ENCODE measurements around the gene ABHD15.

Gene ABHD15

GRCh38 chr17:29594519-29595090 lies 27.8 kb upstream of the ABHD15 start:
- DNase-seq (ENCODE audit: low read depth in 2 of 3, low spot score in 1 of 3), result no peak

- no peak for DNase-seq (ENCODE audit: low read depth in 2 of 3, low spot score in 1 of 3)
Observed at GRCh38 chr17:29593591-29594518, 27.0 kb upstream of the ABHD15 start.

DNA sequence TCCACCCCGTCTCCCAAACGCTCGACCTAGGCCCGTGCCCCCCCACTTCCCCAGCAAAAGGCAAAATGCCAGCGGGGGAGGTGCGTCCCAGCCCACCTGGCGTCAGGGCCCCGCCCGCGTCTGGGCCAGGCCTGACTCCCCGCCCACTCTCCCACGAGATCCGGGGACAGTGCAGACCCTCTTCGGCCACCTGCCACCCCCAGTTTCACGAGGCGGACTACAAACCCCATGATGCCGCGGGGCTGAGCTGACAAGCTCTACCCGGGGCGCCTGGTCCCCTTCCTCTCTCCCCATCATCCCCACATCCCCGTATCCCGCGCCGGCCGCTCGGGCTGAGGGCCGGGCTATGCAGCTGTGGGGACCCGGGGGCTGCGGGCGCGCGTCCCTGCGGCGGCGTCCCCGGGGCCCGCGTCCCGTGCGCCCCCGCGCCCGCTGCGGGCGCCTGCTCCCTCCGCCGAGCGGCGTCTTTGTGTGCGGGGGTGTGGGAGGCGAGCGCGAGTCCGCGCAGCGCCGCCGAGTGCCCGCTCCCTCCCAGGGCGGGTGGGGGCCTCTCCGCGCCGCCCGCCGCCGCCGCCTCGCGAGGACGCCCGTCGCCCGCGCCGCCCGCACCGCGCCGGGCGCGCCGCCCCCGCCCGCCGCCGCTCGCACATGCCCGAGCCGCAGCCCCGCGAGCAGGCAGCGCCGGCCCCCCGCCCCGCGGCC lies 26.2 kb upstream of the ABHD15 start, which contains the start of gene ANKRD13B:
Gene ANKRD13B (plus strand): TSS at position 283 of the 702 bp plus-strand sequence. CDS start 490 bp downstream, outside the sequence.
- no peak for DNase-seq (ENCODE audit: low read depth in 2 of 3, low spot score in 1 of 3)

DNA sequence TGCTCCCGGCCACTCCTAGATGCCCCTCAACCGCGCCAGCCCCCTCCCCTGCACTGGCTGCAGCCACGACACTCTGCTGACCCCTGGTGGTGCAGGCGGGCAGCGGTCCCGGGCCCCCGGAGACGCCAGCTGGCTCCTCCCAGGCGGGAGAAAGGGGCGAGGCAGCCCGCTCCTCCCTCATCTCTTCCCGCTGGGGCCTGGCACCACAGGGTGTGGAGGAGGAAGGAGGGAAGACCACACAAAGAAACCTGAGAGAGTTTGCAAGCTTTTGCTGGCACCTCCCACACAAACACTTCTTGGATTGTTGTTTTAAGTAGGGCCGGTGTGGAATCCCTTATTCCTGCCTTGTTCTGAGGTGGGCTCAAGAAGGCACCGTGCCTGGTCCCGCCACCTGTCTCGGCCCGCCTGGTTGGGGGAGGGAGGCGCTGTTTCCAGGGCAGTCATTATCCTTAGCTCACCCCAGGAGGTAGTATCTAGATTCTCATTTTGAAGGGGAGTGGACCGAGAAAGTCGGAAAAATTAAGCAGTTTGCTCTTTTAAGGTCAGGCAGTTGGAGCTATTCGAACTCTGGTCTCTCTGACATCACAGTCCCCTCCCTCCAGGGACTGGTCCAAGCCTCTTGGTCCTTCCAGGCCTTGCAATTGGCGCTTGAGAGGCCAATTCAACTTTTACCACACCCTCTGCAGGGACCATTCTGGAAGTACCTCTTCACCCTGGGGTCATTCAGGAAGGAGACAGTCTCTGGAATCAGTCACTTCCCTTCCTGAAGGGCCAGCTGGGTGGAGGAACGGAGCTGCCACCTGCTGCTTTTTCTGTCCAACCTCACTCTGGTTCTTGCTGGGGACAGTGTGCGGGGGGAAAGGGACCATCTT lies 25.1 kb upstream of the ABHD15 start:
- peak; percentile 74 to 87 (median 82) for DNase-seq (ENCODE audit: low read depth in 2 of 3, low spot score in 1 of 3)

DNA sequence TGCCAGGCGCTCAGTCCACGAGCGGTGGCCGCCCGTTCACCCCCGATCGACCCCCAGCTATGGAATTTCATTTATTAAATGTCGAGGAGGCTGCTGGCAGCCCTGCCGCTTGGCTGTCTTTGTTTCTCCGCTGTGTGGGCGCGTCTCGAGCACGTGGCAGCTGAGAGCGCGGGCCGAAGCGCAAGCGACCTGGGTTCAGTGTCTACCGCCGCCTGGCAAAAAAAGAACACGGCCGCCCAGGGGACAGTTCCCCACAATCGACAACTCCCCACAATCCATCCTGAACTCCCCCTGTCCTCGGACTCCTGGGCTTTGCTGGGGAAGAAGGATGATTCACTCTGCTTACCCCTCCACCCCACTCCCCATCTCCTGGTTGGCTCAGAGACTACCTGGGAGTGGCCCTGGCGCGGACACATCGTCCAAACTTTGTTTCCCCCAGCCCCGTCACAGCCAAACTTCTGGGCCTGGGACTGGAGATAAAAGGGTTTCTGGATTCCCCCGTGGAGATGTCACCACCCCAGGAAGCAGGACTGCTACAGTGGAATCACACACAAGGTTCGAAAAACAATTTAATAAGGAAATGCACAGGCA lies 24.4 kb upstream of the ABHD15 start:
- DNase-seq (ENCODE audit: low read depth in 2 of 3, low spot score in 1 of 3), result no peak

DNA sequence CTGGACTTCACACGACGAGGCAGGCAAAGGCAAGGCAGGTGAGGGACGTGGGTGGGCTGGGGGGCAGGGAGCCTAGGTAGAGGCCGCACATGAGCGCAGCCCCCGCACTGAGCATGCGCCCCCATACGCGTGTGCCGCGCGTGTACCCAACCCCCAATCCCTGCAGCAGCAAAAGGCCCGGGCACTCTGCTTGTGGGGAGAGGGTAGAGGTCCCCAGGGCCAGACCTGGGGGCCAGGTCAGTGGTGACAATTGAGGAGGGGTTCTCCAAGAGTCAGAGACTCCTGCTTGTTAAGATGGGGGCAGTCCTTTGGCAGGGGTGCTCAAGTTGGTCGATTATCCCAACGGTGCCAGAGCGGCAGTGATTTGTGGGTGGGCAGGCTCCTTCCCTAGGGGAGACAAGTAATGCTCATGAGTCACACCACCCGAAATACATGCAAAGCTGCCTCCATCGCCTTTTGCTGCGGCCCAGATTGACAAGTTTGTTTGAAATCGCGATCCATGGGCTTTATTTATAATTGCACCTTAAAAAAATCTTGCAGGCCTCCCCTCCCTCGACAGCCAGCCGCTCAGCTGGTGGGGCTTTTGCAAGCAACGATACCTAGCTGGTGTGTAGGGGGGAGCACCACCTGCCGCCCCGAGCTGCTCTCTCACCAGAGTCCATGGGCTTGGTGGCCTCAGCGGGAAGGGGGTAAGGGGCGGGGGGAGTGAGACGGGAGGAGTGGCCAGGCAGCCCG lies 23.7 kb upstream of the ABHD15 start:
- no peak for DNase-seq (ENCODE audit: low read depth in 2 of 3, low spot score in 1 of 3)

- DNase-seq (ENCODE audit: low read depth in 2 of 3, low spot score in 1 of 3), result peak in 2 of 3 donors; percentile 65 to 78
Observed at GRCh38 chr17:29589524-29590410, 22.9 kb upstream of the ABHD15 start, which contains the start of gene GIT1. Gene GIT1 (minus strand): TSS chr17:29589648. CDS start chr17:29589378, 270 bp downstream.

DNA sequence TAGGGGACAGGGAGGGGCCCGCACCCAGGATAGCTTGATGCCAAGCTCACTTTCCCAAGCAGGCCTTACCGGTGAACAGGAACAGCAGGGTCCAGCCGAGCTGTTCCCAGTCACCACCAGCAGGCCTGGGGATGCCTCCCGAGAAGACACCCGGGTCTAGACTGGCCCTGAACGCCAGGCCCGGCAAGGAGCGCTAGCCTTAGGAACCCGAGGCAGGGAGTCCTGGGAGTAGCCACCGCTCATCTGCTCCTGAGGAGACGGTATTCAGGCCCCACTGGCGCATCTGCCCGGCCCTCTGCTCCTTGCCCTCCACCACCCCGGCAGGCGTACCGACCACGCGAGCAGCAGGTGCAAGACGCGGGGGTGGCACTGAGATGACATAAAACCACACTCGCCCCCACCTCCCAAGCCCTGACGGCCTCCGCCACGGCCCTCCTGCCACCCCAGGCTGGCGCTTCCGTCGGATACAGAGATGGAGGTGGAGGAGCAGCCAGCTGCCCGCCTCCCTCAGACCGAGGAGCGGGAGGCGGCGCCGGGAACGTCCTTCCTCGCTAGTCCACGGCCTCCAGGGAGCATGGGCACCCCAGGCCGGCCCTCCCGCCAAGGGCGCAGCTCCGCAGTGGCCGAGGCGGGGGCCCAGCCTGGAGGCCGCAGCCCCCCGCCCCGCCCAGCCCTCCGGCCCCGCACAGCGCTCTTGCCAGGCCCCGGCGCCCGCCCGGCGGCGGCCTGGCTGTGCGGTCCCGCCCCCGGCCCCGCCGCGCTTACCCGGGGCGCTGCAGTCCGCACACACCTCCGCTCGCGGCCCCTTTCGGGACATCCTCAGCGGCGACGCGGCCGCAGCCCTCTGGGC lies 21.9 kb upstream of the ABHD15 start:
- no peak for DNase-seq (ENCODE audit: low read depth in 2 of 3, low spot score in 1 of 3)

GRCh38 chr17:29588017-29588561 lies 21.3 kb upstream of the ABHD15 start:
- DNase-seq (ENCODE audit: low read depth in 2 of 3, low spot score in 1 of 3), result no peak

GRCh38 chr17:29587591-29587990 lies 20.8 kb upstream of the ABHD15 start:
- DNase-seq (ENCODE audit: low read depth in 2 of 3, low spot score in 1 of 3), result no peak

GRCh38 chr17:29586676-29587469 lies 20.0 kb upstream of the ABHD15 start:
- DNase-seq (ENCODE audit: low read depth in 2 of 3, low spot score in 1 of 3), result no peak

- DNase-seq (ENCODE audit: low read depth in 2 of 3, low spot score in 1 of 3), result no peak
Observed at GRCh38 chr17:29585080-29585751, 18.4 kb upstream of the ABHD15 start.

DNA sequence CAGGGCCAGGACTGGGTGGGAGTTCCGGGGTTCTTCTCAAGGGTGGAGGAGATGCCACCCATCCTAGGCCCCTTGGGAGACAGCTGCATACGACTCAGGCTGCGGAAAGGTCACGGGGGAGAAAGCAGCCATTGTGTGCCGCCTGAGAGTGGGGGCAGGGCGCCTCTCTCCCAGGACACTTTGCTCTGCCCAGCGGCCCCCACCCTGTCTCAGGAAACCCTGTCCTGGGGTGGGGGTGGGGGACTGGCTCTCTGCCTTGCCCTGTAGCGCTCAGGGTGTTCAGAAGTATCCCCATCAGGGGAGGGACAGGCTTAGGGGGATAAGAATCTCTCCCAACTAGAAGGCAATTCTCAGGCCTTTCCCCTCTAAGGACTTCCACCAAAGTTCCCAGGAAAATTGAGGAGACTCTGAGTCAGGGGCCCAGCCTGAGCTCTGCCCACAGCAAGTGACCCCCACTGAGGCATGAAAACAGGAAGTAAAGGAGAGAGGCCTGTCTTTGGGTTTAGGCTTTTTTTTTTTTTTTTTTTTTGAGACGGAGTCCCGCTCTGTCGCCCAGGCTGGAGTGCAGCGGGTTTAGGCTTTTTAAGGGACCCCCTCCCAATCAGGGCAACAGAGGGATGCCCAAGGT lies 17.7 kb upstream of the ABHD15 start:
- DNase-seq (ENCODE audit: low read depth in 2 of 3, low spot score in 1 of 3), result no peak

DNA sequence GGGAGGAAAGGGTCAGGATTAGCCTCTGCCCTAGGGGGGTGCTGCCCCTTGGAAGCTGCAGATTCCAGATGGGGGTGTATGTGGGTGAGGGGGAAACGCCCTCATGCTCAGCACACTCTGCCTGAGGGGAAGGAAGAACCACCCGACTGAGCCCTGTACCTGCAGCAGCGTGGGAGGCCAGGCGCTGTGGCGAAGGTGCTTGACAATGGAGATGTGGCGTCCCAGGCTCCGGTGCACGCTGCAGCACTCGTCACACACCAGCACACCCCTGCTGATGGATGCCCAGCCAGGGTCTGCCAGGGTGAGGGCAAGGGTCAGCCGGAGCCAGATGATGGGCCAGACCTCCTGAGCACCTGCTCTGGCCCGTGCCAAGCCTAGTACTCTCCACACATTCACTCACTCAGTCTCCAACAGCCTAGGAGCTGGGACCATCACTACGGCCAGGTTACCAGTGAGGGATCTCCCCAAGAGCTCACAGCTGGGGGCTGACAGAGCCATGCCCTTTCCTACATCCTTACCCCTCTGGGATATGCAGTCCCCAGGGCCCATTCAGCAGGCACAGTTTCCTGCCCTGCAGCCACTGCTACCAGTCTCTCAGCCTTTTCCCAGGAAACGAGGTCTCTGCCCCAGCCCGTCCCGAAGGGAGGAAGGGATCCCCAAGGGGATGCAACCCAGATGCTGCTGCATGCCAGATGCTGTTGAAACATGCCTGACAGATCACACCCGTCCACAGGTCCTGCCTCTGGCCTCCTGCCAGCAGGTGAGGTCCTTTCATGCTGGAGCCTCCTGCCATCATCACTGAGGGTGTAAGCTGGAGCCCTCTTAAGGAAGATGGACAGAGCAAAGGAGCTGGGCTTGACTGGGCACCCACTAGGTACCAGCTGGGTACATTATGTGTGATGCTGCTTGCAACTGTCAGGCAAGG lies 16.7 kb upstream of the ABHD15 start:
- DNase-seq (ENCODE audit: low read depth in 2 of 3, low spot score in 1 of 3), result no peak

- DNase-seq (ENCODE audit: low read depth in 2 of 3, low spot score in 1 of 3), result no peak
Observed at GRCh38 chr17:29582772-29583171, 15.9 kb upstream of the ABHD15 start.
